ENCODE results near the gene GPR61.

Gene GPR61

DNA sequence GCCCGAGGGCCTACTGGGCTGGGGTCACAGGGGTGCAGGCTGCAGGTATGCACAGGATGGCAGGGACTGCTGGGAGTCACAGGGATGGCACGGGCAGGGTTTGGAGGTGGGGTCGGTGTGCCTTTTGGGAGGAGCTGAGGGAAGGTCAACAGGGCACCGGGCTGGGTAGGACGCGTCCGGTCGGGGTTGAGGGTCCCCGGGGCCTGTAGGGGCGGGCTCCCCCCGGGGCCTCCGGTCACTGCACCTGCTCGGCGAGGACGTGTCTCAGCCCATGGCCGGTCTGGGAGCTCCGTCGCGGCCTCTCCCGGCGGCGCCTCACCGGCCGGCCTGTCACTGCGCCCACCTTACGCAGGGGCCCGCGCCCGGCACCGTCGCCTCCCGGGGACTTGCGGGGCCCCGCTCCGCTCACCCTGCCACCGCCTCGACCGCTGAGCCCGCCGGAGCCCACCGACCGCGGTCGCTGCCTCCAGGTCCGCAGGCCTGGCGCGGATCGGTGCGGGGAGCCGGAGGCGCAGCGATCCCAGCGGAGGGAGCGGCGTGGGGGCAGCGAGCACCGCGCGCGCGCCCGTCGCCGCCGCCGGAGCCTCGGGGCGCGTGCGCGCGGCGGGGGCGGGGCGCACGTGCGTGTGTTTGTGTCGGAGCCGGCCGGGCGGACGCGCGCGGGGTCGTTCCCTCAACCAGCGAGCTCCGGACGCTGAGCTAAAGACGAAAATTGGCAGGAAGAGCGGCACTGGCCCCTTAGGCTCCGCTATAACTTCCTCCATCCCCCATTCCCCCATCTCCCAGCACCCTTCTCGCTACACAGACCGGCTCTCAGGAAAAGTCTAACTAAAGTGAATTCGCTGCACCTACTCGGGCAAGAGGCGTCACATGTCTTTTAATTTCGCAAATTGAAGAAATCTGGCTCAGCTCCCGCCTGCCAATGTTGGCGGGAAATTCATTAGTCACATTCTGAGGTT lies 30.2 kb upstream of the GPR61 start, which contains the start of gene AMIGO1:
AMIGO1 (minus strand) TSS at position 552 of the 959 bp plus-strand sequence. CDS start 815 bp downstream, outside the sequence.
- DNase-seq = peak; percentile 46

GRCh38 chr1:109513110-109513710 lies 26.5 kb upstream of the GPR61 start:
- no peak for DNase-seq

GRCh38 chr1:109514846-109515245 lies 24.8 kb upstream of the GPR61 start:
- no peak for DNase-seq

GRCh38 chr1:109516872-109517271 lies 22.8 kb upstream of the GPR61 start:
- no peak for DNase-seq

DNA sequence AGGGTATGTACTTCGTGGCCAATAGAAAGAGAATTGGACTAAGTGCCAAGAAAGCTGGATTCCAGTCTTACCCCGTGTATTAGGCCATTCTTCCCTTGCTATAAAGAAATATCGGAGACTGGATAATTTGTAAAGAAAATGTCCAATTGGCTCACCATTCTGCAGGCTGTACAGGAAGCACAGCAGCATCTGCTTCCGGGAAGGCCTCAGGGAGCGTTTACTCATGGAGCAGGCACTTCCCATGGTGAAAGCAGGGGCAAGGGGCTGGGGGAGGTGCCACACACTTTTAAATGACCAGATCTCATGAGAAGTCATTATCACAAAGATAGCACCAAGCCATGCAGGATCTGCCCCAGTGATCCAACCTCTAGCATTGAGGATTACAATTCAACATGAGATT lies 22.3 kb upstream of the GPR61 start:
- no peak for DNase-seq

DNA sequence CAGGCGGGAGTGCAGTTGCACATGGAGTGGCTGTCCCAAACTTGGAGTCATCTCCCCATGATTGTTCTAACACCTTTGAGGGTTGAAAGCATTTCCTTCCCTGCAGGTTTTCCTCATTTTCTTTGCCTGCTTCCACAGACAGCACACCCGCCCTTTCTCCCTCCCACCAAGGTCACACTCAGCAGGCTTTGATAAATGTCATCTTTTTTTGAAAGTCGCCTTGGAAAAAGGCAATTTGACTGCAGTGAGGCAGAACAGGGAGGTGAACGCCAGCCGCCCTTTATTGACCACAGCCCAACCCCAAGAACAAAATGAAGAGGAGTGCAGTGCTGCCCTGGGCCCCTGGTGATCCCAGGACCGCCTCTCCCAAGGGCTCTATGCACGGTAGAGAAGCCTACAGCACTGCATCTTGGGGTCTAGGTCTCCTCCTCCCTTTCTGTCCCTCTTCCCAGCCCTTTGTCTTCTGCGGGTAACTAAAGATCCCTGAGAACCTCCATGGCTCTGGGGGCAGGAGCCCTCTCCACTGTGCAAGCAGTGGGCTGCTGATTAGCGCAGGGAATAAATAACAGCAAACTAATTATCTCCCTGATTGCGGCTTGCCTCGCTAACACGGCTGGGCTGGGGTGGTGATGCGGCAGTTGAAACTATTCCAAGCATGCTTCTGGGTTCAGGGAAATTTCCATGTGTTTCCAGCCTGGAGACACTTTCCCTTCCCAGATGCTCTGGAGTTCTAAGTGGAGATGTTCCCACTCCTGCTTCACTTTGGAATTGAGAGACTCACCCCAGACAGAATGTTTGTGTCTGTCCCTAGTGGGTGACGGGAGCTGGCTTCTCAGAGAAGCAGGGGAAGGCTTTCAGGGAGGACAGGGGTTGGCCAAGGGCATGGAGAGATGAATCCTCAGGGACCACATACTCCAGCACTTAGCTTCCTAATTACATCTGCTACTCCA lies 18.4 kb upstream of the GPR61 start:
- no peak for DNase-seq

- no peak for DNase-seq
These were observed 17.6 kb upstream of the GPR61 start for GRCh38 chr1:109522026-109522425.

DNA sequence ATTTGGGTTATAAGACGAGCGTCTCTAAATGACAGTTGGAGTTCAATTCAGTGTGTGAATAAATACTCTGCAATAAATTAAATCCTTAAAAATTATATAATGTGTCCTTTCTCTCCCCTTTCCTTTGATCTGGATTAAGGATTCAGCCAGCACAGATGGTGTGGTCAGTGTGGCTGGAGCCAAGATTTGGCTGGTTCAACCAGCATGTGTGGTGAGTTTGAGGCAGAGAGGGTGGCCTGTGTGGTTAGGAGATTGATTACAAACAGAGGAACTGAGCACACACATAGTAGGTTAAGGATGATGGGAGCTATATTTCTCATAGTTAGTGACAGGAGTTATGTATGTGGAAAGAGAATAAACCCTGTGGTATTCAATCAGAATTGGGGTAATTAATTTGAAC lies 16.0 kb upstream of the GPR61 start:
- no peak for DNase-seq

DNA sequence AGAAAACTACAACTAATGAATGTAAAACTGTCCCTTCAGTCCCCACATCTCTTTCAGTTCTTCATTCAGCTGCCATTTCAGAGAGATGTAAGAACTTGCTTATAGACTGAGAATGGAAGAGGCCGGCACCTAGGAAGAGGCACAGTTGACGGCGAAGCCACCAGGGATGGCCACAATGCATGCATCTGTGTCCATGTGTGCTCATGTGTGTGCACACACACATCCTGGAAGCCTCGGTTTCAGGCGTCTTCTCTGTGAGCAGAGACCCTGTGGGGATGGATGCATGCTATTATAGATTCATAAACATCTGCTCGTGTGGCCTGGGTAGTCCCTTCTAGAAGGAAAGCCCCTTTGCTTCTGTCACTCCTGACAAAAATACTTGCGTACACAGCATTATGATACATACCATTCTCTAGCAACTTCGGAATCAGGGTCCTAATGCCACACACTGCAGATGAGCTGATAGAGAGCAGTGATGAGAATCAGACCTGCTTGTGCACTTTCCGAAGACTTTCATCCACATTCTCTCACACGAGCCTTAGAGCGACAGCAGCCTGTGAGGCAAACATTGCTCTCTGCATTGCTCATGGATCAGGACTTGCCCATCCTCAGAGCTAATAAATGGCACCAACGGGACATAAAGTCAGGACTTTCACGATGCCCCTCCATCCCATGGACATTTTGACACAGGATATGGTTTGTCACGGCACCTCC lies 12.4 kb upstream of the GPR61 start:
- DNase-seq = no peak

GRCh38 chr1:109527846-109528695 lies 11.6 kb upstream of the GPR61 start:
- no peak for DNase-seq

- no peak for DNase-seq
These were observed 11.0 kb upstream of the GPR61 start for GRCh38 chr1:109528712-109529111.

DNA sequence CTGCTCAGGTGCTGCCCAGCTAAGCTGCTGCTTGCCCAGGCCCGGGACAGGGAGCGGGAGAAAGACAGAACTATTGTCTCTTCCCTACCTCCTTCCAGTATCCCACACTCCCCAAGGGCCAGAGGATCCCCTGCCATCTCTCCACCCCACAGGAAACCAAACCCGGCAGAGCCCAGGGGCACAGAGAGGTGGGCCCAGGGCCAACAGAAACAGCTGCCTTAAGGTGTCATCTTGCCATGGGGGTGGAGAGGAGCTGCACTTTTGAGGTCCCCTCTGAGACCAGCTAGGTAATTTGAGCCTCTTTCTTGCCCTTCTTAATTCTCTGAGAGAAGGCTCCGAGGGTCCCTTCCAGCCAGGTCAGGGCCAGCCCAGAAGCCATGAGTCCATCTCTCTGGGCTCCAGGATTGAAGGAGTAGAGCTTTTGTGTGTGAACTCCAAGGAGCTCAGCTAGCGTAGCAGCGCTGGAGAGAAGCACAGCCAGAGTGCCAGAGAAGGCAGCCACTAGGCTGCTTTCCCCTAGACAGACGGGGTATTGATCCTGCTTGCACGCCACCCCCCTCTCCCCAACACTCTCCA lies 9.7 kb upstream of the GPR61 start:
- DNase-seq = no peak

- DNase-seq = no peak
These were observed 9.1 kb upstream of the GPR61 start for GRCh38 chr1:109530457-109531087.

DNA sequence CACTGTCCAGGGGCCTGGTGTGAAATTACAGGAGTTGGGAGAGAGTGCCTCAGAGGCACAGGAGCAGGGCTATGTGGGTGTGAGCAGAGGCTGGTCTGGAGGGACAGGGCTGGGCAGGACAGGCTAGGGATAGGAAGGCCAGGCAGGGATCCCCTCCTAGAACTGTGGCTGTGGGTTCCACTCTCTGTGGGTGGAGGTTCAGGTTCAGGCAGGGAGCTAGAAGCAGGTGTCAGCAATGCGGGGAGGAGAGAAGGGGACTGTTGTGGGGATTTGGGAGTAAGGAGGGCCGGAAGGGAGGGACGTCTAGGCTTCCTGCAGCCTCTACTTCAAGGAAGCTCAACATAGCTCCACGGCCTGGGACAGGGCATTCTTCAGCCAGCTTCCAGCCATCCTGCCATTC lies 8.3 kb upstream of the GPR61 start:
- DNase-seq = no peak

DNA sequence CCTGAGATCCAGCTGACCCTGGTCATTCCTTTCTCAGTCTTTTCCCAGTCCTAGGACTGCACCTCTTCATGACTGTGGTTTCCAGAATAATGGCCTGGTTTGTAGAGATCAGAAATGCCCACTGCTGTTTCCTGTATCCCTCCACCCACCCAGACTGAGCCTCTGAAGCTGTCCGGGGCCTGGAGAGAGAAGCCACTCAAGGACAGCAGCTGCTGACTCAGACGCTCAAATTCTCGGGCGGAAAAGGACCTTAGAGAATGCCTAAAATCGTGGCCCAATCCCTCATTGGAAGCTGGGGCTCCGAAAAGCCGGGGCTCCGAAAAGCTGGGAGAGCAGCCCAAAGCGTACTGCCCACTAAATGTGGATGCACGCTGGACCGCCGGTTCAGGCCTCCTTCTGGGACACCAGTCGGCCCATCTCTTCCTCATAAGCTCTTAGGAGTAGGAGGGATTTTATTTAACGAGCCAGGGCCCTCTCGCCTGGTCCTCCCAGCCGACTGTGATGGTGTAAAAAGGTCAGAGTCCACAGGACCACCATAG lies 7.8 kb upstream of the GPR61 start:
- no peak for DNase-seq

DNA sequence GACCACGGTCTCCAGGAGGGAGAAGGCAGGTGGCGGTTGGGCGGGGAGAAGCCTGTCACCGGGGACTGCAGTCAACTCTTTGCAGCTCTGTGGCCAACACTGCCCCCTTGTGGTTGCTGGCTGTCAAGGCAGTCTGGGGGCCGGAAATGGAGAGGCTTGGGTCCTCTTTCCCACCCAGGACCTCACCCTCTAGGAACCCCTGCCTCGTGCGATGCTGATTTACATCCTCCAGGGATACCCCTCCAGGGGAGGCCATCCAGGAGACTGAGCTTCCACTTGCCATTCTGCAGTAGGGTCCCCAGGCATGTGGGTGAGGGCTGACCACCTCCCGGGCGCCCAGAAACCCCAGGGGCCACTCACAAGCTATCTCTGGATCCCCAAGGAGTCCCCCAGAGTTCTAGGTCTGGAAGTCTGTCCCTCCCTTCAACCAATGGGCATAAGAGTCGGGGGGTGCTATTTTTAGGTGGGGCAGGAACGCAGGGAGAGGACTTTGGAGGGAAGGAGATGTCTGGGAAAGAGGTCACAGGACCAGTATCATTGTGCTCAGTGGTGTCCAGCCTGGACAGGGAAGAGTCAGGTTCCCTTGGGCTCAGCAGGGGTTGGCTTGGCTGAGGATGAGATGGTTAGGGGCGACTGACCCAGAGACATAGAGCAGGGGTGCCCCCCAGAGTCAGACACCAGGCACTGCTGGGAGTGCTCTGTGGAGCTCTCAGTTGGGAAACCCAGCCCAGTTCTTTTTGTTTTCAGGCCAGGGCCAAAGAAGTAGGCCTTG lies 7.1 kb upstream of the GPR61 start:
- DNase-seq = peak; percentile 91

DNA sequence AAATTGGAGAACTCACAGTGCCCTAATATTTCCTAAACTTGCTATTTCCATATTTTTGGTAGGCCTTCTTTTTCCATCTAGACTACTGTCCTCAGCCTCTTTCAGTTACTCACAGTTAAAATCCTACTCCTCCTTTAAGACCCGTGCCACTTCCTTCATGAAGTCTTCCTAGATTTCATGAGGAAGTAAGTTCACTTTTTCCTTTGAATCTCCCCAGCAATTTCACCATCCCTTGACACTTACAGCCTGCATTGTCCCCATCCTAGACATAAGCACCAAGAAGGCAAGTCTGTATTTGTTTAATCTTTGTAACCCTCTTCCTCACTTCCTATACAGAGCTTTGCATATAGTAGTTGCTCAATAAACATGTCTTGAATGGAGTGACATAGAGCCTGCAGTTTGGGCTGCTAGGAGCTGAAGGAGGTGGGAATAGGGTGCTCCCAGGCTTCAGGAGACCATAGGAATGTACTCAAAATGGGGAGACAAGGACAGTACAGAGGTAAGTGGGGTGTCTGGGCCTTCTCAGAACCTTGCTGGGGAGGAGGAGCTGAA lies 5.3 kb upstream of the GPR61 start:
- DNase-seq = no peak

GRCh38 chr1:109535481-109535880 lies 4.2 kb upstream of the GPR61 start:
- no peak for DNase-seq

GRCh38 chr1:109535971-109536491 lies 3.6 kb upstream of the GPR61 start:
- no peak for DNase-seq

Measured in activated T-cell treated with anti-CD3 and anti-CD28 coated beads for 4 hours (primary cell).